ENCODE measurements around the gene FOXRED1.

FOXRED1 gene

GRCh38 chr11:126312961-126313360 lies 44.0 kb downstream of the FOXRED1 start:
- DNase-seq, result no peak

- DNase-seq, result no peak
Observed at GRCh38 chr11:126313826-126314225, 44.9 kb downstream of the FOXRED1 start.

- no peak for DNase-seq
Observed at GRCh38 chr11:126317432-126317755, 48.4 kb downstream of the FOXRED1 start.

- DNase-seq, result no peak
Observed at GRCh38 chr11:126317756-126318573, 49.0 kb downstream of the FOXRED1 start.

- DNase-seq, result peak; percentile 44
Observed at GRCh38 chr11:126318574-126319373, 49.8 kb downstream of the FOXRED1 start.

GRCh38 chr11:126319374-126319740 lies 50.4 kb downstream of the FOXRED1 start:
- DNase-seq, result no peak

- DNase-seq, result no peak
Observed at GRCh38 chr11:126322996-126323395, 54.0 kb downstream of the FOXRED1 start.

GRCh38 chr11:126327281-126328000 lies 58.5 kb downstream of the FOXRED1 start:
- no peak for DNase-seq
